GM21423 (cell line): ENCODE results near the gene USP15.
"Not testable (repeated sequence)": the region's sequence is repeated elsewhere in the genome, so short reads cannot be mapped to it uniquely, and the experiment has no call there.

Experiments used
- ATAC-seq: cut with Tn5 transposase; IDR thresholded peaks from one replicate; pipeline ENCODE4 v1.9.1; 2021; ENCODE audit warnings: mild to moderate bottlenecking, moderate library complexity; ENCODE audit not compliant: unreplicated experiment

The USP15 gene

DNA sequence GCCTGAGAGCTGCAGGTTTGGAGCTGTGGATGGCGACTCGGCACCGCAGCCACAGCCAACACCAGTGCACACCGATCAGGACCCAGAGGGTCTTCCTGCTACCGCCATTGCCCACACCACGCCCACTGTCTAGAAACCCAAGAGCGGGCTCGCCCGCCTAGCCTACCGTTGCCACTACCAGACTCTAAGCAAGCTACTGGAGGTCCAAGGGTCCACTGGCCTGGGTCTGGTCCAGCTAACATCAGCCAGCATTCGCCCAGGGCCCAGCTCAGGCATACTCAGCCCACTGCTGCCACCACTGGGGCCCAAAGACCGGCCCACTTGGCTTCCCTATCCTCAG, 175.9 kb downstream of the USP15 start:
- ATAC-seq, result no peak

DNA sequence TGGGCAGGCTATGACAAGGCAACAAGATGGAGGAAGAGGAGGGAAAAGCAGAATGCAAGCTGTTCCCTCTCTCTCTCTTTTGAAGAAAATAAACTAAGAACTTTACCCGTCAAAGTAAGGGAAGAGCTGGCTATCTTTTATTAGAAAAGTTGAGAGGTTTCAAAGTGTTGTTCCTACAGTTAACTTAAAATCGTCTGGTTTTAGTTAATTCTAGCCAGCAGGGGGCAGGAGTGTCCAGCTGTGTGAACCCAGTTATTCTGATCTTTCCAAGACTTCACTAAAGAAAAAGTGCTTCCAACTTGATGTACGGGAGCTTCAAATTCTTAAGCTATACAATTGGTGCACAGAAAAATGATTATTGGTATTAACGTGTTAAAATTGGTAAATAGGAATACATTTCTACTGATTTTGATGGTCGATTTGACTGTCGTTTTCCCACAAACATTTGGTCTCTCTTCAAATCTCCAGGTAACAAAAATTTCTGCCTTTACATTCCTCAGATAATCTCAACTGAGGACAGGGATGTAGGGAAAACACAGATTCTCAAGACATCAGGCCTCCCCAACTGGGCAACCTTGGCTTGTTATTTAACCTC, 178.0 kb downstream of the USP15 start:
- ATAC-seq, result no peak

- no peak for ATAC-seq
Observed at GRCh38 chr12:62446754-62447452, 186.7 kb downstream of the USP15 start.

DNA sequence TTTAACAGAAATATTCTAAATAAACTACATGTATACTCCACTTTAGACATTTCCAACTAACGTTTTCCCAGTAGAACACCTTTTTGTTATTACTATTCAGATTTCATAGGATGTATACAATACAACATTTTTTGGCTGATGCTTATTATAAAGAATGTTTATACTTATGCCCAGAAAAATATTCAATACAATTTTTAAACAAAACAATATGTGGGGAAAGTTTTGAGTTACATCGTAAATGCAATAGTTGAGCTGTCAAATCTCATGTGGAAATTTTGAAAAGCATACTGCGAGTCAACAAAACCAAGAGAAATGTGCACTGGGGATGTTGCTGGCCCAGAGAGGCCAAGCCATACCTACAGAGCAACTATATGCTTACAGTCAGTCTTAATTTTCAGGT, 188.2 kb downstream of the USP15 start:
- no peak for ATAC-seq

GRCh38 chr12:62455429-62455828, 195.2 kb downstream of the USP15 start:
- ATAC-seq, result not testable (repeated sequence)

DNA sequence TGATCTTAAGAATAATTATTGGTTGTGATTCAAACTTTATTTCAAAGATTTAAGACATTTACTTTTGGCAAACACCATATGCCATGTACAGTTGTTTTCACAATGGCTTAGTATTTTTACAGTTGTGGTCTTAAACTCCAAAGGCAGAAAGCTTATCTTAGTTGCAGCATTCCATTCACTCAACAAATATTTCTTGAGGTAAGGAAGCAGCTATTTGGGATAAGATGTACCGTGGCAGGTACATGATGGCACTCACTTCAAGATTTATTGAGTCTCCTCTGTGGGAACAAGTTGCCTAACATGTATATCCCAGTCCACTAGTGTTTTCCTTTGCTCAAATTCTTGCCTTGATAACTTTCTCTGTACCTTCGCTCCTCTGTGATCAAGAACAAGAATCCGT, 198.4 kb downstream of the USP15 start:
- no peak for ATAC-seq

DNA sequence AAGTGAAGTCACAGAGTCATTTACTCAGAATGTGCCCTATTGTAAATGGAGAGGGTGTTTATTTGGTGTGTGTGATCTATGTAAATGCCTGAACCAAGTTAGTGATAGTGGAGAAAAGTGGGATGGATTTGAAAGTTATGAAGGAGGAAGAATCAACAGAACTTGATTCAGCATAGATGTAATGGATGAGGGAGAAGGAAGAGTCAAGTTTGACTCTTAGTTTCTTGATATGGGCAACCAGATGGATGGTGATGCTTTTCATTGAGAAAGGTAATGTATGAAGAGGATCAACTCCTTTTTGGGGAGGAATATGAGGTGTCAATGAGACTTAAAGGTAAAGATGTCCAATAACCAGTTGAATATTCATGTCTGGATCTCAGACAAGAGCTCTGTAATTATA, 199.8 kb downstream of the USP15 start:
- ATAC-seq, result no peak

DNA sequence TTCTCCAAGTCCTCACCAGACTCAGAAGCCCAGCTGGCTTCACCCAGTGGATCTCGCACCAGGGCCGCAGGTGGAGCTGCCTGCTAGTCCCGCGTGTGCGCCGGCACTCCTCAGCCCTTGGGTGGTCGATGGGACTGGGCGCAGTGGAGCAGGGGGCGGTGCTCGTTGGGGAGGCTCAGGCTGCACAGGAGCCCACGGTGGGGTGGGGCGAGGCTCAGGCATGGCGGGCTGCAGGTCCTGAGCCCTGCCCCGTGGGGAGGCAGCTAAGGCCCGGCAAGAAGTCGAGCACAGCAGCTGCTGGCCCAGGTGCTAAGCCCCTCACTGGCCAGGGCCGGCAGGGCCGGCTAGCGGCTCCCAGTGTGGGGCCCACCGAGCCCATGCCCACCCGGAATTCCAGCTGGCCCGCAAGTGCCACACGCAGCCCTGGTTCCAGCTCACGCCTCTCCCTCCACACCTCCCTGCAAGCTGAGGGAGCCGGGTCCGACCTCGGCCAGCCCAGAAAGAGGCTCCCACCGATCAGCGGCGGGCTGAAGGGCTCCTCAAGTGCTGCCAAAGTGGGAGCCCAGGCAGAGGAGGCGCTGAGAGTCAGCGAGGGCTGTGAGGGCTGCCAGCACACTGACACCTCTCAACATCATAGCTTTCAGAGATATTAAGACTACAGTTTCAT, 201.1 kb downstream of the USP15 start:
- not testable (repeated sequence) for ATAC-seq

GRCh38 chr12:62463252-62463651, 203.0 kb downstream of the USP15 start:
- ATAC-seq, result not testable (repeated sequence)
